Liver (tissue), 9 donors: ENCODE data around the gene TOR4A. TPM values are rescaled to one million over a fixed set of nuclear protein-coding genes. Genes with fewer than 3 reads are reported as not detected.

Experiments
- DNase-seq: peaks from one replicate; pipeline ENCODE4 v3.0.0-alpha.2; 2017; ENCODE audit warnings: low spot score
- H3K27ac ChIP-seq, 2 donors: one replicate each; pipeline ENCODE4 v1.7.0; 2013; ENCODE audit warnings: inconsistent platforms in 2 of 2, low read length in 2 of 2, control low read depth in 1 of 2, low read depth in 1 of 2, mild to moderate bottlenecking in 1 of 2
- H3K27me3 ChIP-seq, 4 donors: one replicate each; pipeline versions ENCODE4 v1.6.1 to v1.7.0; 2013; ENCODE audit warnings: low read length in 3 of 4, inconsistent platforms in 1 of 4, mild to moderate bottlenecking in 1 of 4, moderate library complexity in 1 of 4; ENCODE audit not compliant: control insufficient read depth in 4 of 4, insufficient read depth in 4 of 4
- H3K36me3 ChIP-seq, 4 donors: one replicate each; pipeline versions ENCODE4 v1.6.1 to v1.7.0; 2013; ENCODE audit warnings: low read length in 3 of 4, mild to moderate bottlenecking in 3 of 4, low read depth in 1 of 4, moderate library complexity in 1 of 4; ENCODE audit not compliant: control insufficient read depth in 4 of 4, insufficient read depth in 3 of 4
- H3K4me1 ChIP-seq, 4 donors: one replicate each; pipeline versions ENCODE4 v1.6.1 to v1.7.0; 2013; ENCODE audit warnings: low read length in 3 of 4, mild to moderate bottlenecking in 3 of 4, moderate library complexity in 1 of 4; ENCODE audit not compliant: control insufficient read depth in 4 of 4, insufficient read depth in 4 of 4
- H3K4me3 ChIP-seq, 3 donors: one replicate each; pipeline versions ENCODE4 v1.6.1 to v1.7.0; 2013; ENCODE audit warnings: low read length in 3 of 3, control low read depth in 1 of 3, low read depth in 1 of 3, mild to moderate bottlenecking in 1 of 3
- H3K9ac ChIP-seq, 2 donors: one replicate each; pipeline ENCODE4 v1.7.0; 2013; ENCODE audit warnings: low read length in 2 of 2, mild to moderate bottlenecking in 2 of 2, moderate library complexity in 2 of 2, control low read depth in 1 of 2, low read depth in 1 of 2
- H3K9me3 ChIP-seq, 4 donors: one replicate each; pipeline versions ENCODE4 v1.6.1 to v1.7.0; 2013; ENCODE audit warnings: low read length in 3 of 4; ENCODE audit not compliant: control insufficient read depth in 4 of 4
- ATF3 ChIP-seq: IDR thresholded peaks from 2 replicates; pipeline ENCODE4 v1.6.1; 2016; ENCODE audit warnings: antibody characterized with exemption
- CTCF ChIP-seq: fragments of 150-350 bp; IDR thresholded peaks from 2 replicates; pipeline ENCODE4 v1.5.1; 2017; ENCODE audit warnings: improper control_type of control experiment, low read depth, low read length; ENCODE audit not compliant: missing input control
- EGR1 ChIP-seq, 2 donors: IDR thresholded peaks; 2 replicates each; pipeline ENCODE4 v1.6.1; 2016 to 2018; ENCODE audit warnings: antibody characterized with exemption in 2 of 2, low read depth in 2 of 2
- FOXA1 ChIP-seq: IDR thresholded peaks from 2 replicates; pipeline ENCODE4 v1.6.1; 2016; ENCODE audit warnings: antibody characterized with exemption
- FOXA2 ChIP-seq: IDR thresholded peaks from 2 replicates; pipeline ENCODE4 v1.6.1; 2016; ENCODE audit warnings: antibody characterized with exemption
- GABPA ChIP-seq, 2 donors: IDR thresholded peaks in 1 of 2; conservative IDR thresholded peaks in 1 of 2; 2 replicates each; pipeline ENCODE4 v1.6.1; 2016; ENCODE audit warnings: antibody characterized with exemption in 2 of 2, mild to moderate bottlenecking in 1 of 2, moderate library complexity in 1 of 2
- HNF4A ChIP-seq, 2 donors: conservative IDR thresholded peaks; 2 replicates each; pipeline ENCODE4 v1.6.1; 2016; ENCODE audit warnings: antibody characterized with exemption in 2 of 2, mild to moderate bottlenecking in 2 of 2
- HNF4G ChIP-seq: IDR thresholded peaks from 2 replicates; pipeline ENCODE4 v1.6.1; 2016; ENCODE audit warnings: antibody characterized with exemption
- JUND ChIP-seq, 2 donors: IDR thresholded peaks; 2 replicates each; pipeline ENCODE4 v1.6.1; 2016; ENCODE audit warnings: antibody characterized with exemption in 2 of 2
- MAX ChIP-seq: IDR thresholded peaks from 2 replicates; pipeline ENCODE4 v1.6.1; 2016; ENCODE audit warnings: antibody characterized with exemption
- NR2F2 ChIP-seq: IDR thresholded peaks from 2 replicates; pipeline ENCODE4 v1.6.1; 2016; ENCODE audit warnings: antibody characterized with exemption
- RAD21 ChIP-seq, 2 donors: IDR thresholded peaks; 2 replicates each; pipeline ENCODE4 v1.6.1; 2016; ENCODE audit warnings: antibody characterized with exemption in 2 of 2, mild to moderate bottlenecking in 2 of 2
- REST ChIP-seq: IDR thresholded peaks from 2 replicates; pipeline ENCODE4 v1.6.1; 2016; ENCODE audit warnings: antibody characterized with exemption, mild to moderate bottlenecking
- RXRA ChIP-seq, 2 donors: IDR thresholded peaks; 2 replicates each; pipeline ENCODE4 v1.6.1; 2017 to 2018; ENCODE audit warnings: antibody characterized with exemption in 2 of 2, mild to moderate bottlenecking in 1 of 2
- SP1 ChIP-seq: IDR thresholded peaks from 2 replicates; pipeline ENCODE4 v1.6.1; 2018; ENCODE audit warnings: antibody characterized with exemption, mild to moderate bottlenecking
- TAF1 ChIP-seq: conservative IDR thresholded peaks from 2 replicates; pipeline ENCODE4 v1.6.1; 2016; ENCODE audit warnings: antibody characterized with exemption, mild to moderate bottlenecking
- YY1 ChIP-seq: IDR thresholded peaks from 2 replicates; pipeline ENCODE4 v1.6.1; 2016; ENCODE audit warnings: antibody characterized with exemption, mild to moderate bottlenecking
- ZBTB33 ChIP-seq: IDR thresholded peaks from 2 replicates; pipeline ENCODE4 v1.6.1; 2016; ENCODE audit warnings: antibody characterized with exemption
- WGBS: extraction: QIAGEN DNeasy Blood & Tissue Kit; methylation state at CpG from one replicate; pipeline ENCODE4 v1.1.7; 2013; 5-methylcytosine and 5-hydroxymethylcytosine counted together
- polyA plus RNA-seq, 2 donors: library from polyadenylated mRNA; stranded (reverse) in 1 of 2; unstranded in 1 of 2; fragments of 200-250 nt in 1 of 2; fragments of >200 nt in 1 of 2; fragmentation: Nextera tagmentation in 1 of 2; extraction: Ambion mirVana in 1 of 2; gene quantifications; one replicate each; pipeline versions ENCODE4 v1.2.1 to v1.2.3, GENCODE V29; 2013 to 2015
- total RNA-seq, 2 donors: library from RNA; depleted of rRNA; stranded (reverse); fragments of >200 nt; gene quantifications; one replicate each; pipeline ENCODE4 v1.2.3, GENCODE V29; 2014
- donor health status: healthy.
- donor health status: healthy.
- donor health status: healthy.
- donor health status: healthy.
- donor health status: healthy.

Gene TOR4A
- total and polyA plus RNA-seq, 4 donors = 0.35 to 5.1 (median 4.3) TPM

GRCh38 chr9:137266585-137267453, 10.7 kb upstream of the TOR4A start:
- Histone ChIP-seq H3K9ac (no peak overlapping the region), H3K4me3 (no peak overlapping the region), H3K9me3 (no peaks in the 10 kb centered on the region), H3K36me3 (peaks cover 5 to 13% (median 9%) of the 10 kb centered on the region in 4 donors), H3K4me1 (peaks cover 11 to 33% (median 23%) of the 10 kb centered on the region in 4 donors), H3K27ac (no peak overlapping the region), H3K27me3 (no peaks in the 10 kb centered on the region)
- TF ChIP-seq FOXA2 (no peak), FOXA1 (no peak), YY1 (no peak), ZBTB33 (no peak), HNF4G (no peak), MAX (no peak), CTCF (no peak), NR2F2 (no peak), EGR1 (IDR thresholded peaks at IDR 0.05; ENCODE audit: low read depth in 2 of 2) (no peak), RXRA (IDR thresholded peaks at IDR 0.05) (no peak), TAF1 (no peak), JUND (IDR thresholded peaks at IDR 0.05) (no peak)
- peak; percentile 31 for DNase-seq
- 92% methylated on average over 34 of the region's 34 CpGs for WGBS

GRCh38 chr9:137267933-137268355, 9.6 kb upstream of the TOR4A start:
- Histone ChIP-seq H3K27me3 (no peaks in the 10 kb centered on the region), H3K9me3 (no peaks in the 10 kb centered on the region), H3K36me3 (peaks cover 5 to 17% (median 14%) of the 10 kb centered on the region in 4 donors), H3K9ac (no peak overlapping the region), H3K27ac (peak overlapping the region; percentile 19 to 32), H3K4me3 (no peak overlapping the region), H3K4me1 (peaks cover 9 to 40% (median 24%) of the 10 kb centered on the region in 4 donors)
- WGBS = 81% methylated on average over 6 of the region's 6 CpGs
- DNase-seq = no peak
- no peak for TF ChIP-seq CTCF
- no peak for TF ChIP-seq YY1
- no peak for TF ChIP-seq NR2F2
- TF ChIP-seq REST = no peak
- no peak for TF ChIP-seq SP1
- no peak for TF ChIP-seq GABPA (IDR thresholded peaks at IDR 0.05 in 1 of 2, conservative IDR thresholded peaks at IDR 0.05 in 1 of 2)
- TF ChIP-seq ZBTB33 = no peak
- TF ChIP-seq MAX = no peak
- TF ChIP-seq TAF1 = no peak
- TF ChIP-seq ATF3 = no peak
- no peak for TF ChIP-seq HNF4A (conservative IDR thresholded peaks at IDR 0.05)
- TF ChIP-seq HNF4G = no peak
- no peak for TF ChIP-seq RAD21 (IDR thresholded peaks at IDR 0.05)
- no peak for TF ChIP-seq FOXA1
- TF ChIP-seq EGR1 (IDR thresholded peaks at IDR 0.05; ENCODE audit: low read depth in 2 of 2) = no peak
